NCI-H345 (cell line): ENCODE results near the gene SCARF1.
"Not testable (repeated sequence)": the region's sequence is repeated elsewhere in the genome, so short reads cannot be mapped to it uniquely, and the experiment has no call there.

ENCODE experiments used
- DNase-seq: peaks from one replicate; lab custom pipeline; 2025; lab: John Stamatoyannopoulos, UW

Gene SCARF1

GRCh38 chr17:1645207-1646171, at the start of gene SCARF1:
Gene SCARF1, minus strand, starts transcription at chr17:1645732. Its CDS starts 35 bp downstream, at chr17:1645697.
- DNase-seq, result no peak

GRCh38 chr17:1693339-1693738, 47.8 kb upstream of the SCARF1 start:
- no peak for DNase-seq

GRCh38 chr17:1690544-1691221, 45.2 kb upstream of the SCARF1 start:
- no peak for DNase-seq

GRCh38 chr17:1688405-1688804, 42.9 kb upstream of the SCARF1 start:
- DNase-seq, result not testable (repeated sequence)

- DNase-seq, result no peak
Observed at GRCh38 chr17:1686086-1686485, 40.6 kb upstream of the SCARF1 start.

- peak; percentile 96 for DNase-seq
Observed at GRCh38 chr17:1684378-1685189, 39.1 kb upstream of the SCARF1 start, which contains the start of gene PRPF8. Gene PRPF8, minus strand, starts transcription at chr17:1684867. Its CDS starts 296 bp downstream, at chr17:1684571.

- DNase-seq, result no peak
Observed at GRCh38 chr17:1683459-1683858, 37.9 kb upstream of the SCARF1 start.

- no peak for DNase-seq
Observed at GRCh38 chr17:1676401-1676800, 30.9 kb upstream of the SCARF1 start.

GRCh38 chr17:1673041-1673785, 27.7 kb upstream of the SCARF1 start:
- no peak for DNase-seq

- DNase-seq, result not testable (repeated sequence)
Observed at GRCh38 chr17:1663934-1664333, 18.4 kb upstream of the SCARF1 start.

GRCh38 chr17:1661045-1661444, 15.5 kb upstream of the SCARF1 start:
- no peak for DNase-seq

GRCh38 chr17:1658100-1658499, 12.6 kb upstream of the SCARF1 start:
- no peak for DNase-seq

GRCh38 chr17:1653735-1654134, 8.2 kb upstream of the SCARF1 start:
- DNase-seq, result no peak

GRCh38 chr17:1652794-1653193, 7.3 kb upstream of the SCARF1 start:
- DNase-seq, result not testable (repeated sequence)

GRCh38 chr17:1651559-1651844, 6.0 kb upstream of the SCARF1 start:
- no peak for DNase-seq

GRCh38 chr17:1650731-1651558, 5.4 kb upstream of the SCARF1 start:
- DNase-seq, result no peak

GRCh38 chr17:1649844-1650501, 4.4 kb upstream of the SCARF1 start, which contains the start of gene RILP:
Gene RILP, minus strand, starts transcription at chr17:1649866. Its CDS starts 62 bp downstream, at chr17:1649804.
- peak; percentile 23 for DNase-seq

- peak; percentile 84 for DNase-seq
Observed at GRCh38 chr17:1648963-1649843, 3.7 kb upstream of the SCARF1 start.
